Thyroid gland (tissue), 4 donors: ENCODE data around the gene TEKT3. TPM values are rescaled to one million over a fixed set of nuclear protein-coding genes. Genes with fewer than 3 reads are reported as not detected.

ENCODE experiments used
- DNase-seq, 2 donors: peaks; one replicate each; pipeline ENCODE4 v3.0.0-alpha.2; 2019
- H3K27ac ChIP-seq, 3 donors: fragments of 200-600 bp; sonication (generic); 1 replicate in 2 of 3; 2 replicates in 1 of 3; pipeline ENCODE4 v1.5.1; 2016 to 2019; ENCODE audit warnings: mild to moderate bottlenecking in 1 of 3, moderate library complexity in 1 of 3
- H3K27me3 ChIP-seq: fragments of 200-600 bp; sonication (generic); one replicate; pipeline ENCODE4 v1.5.1; 2019
- H3K36me3 ChIP-seq, 2 donors: fragments of 200-600 bp; sonication (generic); one replicate each; pipeline ENCODE4 v1.5.1; 2016 to 2019
- H3K4me1 ChIP-seq, 2 donors: fragments of 200-600 bp; sonication (generic); one replicate each; pipeline ENCODE4 v1.5.1; 2017 to 2019
- H3K4me3 ChIP-seq, 3 donors: fragments of 200-600 bp; sonication (generic); replicated peaks in 1 of 3; 1 replicate in 2 of 3; 2 replicates in 1 of 3; pipeline ENCODE4 v1.5.1; 2016; ENCODE audit warnings: mild to moderate bottlenecking in 1 of 3
- H3K9me3 ChIP-seq: fragments of 200-600 bp; sonication (generic); one replicate; pipeline ENCODE4 v1.5.1; 2017
- CTCF ChIP-seq, 6 experiments: fragments of 200-600 bp in 3 of 6; fragments of 450-650 bp in 3 of 6; sonication (generic) in 3 of 6; IDR thresholded peaks; one replicate each; pipeline ENCODE4 v1.5.1; 2016 to 2019; ENCODE audit warnings: antibody characterized with exemption in 6 of 6, mild to moderate bottlenecking in 2 of 6, inconsistent platforms in 1 of 6, moderate library complexity in 1 of 6
- POLR2A ChIP-seq, 2 donors: fragments of 450-650 bp; IDR thresholded peaks; one replicate each; pipeline ENCODE4 v1.6.1; 2017; ENCODE audit warnings: antibody characterized with exemption in 2 of 2, mild to moderate bottlenecking in 2 of 2, moderate library complexity in 1 of 2
- WGBS, 2 donors: methylation state at CpG; one replicate each; pipeline ENCODE4 v1.1.5; 2017; 5-methylcytosine and 5-hydroxymethylcytosine counted together
- intact Hi-C: fragments of 100-400 bp; cut with DNase I; formaldehyde crosslinking; loops from one replicate; pipeline ENCODE4 v1.15.1; 2023
- total RNA-seq, 4 donors: library from RNA; depleted of rRNA; stranded (reverse); fragments of >200 nt; gene quantifications; one replicate each; pipeline ENCODE4 v1.2.3, GENCODE V29; 2016

The TEKT3 gene
- total RNA-seq, 4 donors from 2014 or later = 1.1 to 2.3 (median 1.9) TPM; not detected in 1

GRCh38 chr17:15346066-15346595 lies 4.7 kb upstream of the TEKT3 start:
- Histone ChIP-seq H3K36me3 (no peaks in the 10 kb centered on the region), H3K4me1 (peaks cover 0 to 11% of the 10 kb centered on the region in 2 donors)
- 50 to 54% methylated on average over 13 of the region's 13 CpGs for WGBS, 2 donors

GRCh38 chr17:15343749-15344148 lies 2.4 kb upstream of the TEKT3 start:
- WGBS, 2 donors = 83 to 84% methylated on average over 4 of the region's 4 CpGs
- peaks cover 0 to 11% of the 10 kb centered on the region in 2 donors for H3K4me1 ChIP-seq
- no peaks in the 10 kb centered on the region for H3K27me3 ChIP-seq
- intact Hi-C loops = no loop called here
- no peak for DNase-seq
- H3K9me3 ChIP-seq = no peaks in the 10 kb centered on the region
- no peak overlapping the region for H3K27ac ChIP-seq
- no peak for TF ChIP-seq POLR2A (IDR thresholded peaks at IDR 0.05)
- TF ChIP-seq CTCF (IDR thresholded peaks at IDR 0.05) = no peak
- no peaks in the 10 kb centered on the region for H3K36me3 ChIP-seq
- no peak overlapping the region for H3K4me3 ChIP-seq

More at GRCh38 chr17:15346066-15346595, 4.7 kb upstream of the TEKT3 start:
- no peak overlapping the region for H3K4me3 ChIP-seq
- DNase-seq = peak in 1 of 2 donors; percentile 3
- no peaks in the 10 kb centered on the region for H3K27me3 ChIP-seq
- H3K27ac ChIP-seq = no peak overlapping the region
- TF ChIP-seq CTCF (IDR thresholded peaks at IDR 0.05) = no peak
- no peak for TF ChIP-seq POLR2A (IDR thresholded peaks at IDR 0.05)
- intact Hi-C loops = loop anchor here (5.0 kb wide), 1 partner anchor 79 kb away; the partner anchor contains the start of gene PMP22
- no peaks in the 10 kb centered on the region for H3K9me3 ChIP-seq

- H3K27ac ChIP-seq = no peak overlapping the region
- WGBS, 2 donors = 67 to 69% methylated on average over 7 of the region's 7 CpGs
- H3K4me3 ChIP-seq = no peak overlapping the region
- H3K36me3 ChIP-seq = no peaks in the 10 kb centered on the region
- intact Hi-C loops = no loop called here
- no peaks in the 10 kb centered on the region for H3K4me1 ChIP-seq
- no peaks in the 10 kb centered on the region for H3K27me3 ChIP-seq
- TF ChIP-seq CTCF (IDR thresholded peaks at IDR 0.05) (no peak), POLR2A (IDR thresholded peaks at IDR 0.05) (no peak)
- H3K9me3 ChIP-seq = no peaks in the 10 kb centered on the region
- DNase-seq = no peak
These were observed 1.1 kb upstream of the TEKT3 start for GRCh38 chr17:15342460-15342859.

GRCh38 chr17:15341966-15342365 lies 569 bp upstream of the TEKT3 start:
- H3K9me3 ChIP-seq = no peaks in the 10 kb centered on the region
- DNase-seq = no peak
- no peaks in the 10 kb centered on the region for H3K27me3 ChIP-seq
- peak overlapping the region in 1 of 3 donors; percentile 49 for H3K4me3 ChIP-seq
- WGBS, 2 donors = 87 to 91% methylated on average over 3 of the region's 3 CpGs
- TF ChIP-seq CTCF (IDR thresholded peaks at IDR 0.05) (no peak), POLR2A (IDR thresholded peaks at IDR 0.05) (no peak)
- H3K4me1 ChIP-seq = no peaks in the 10 kb centered on the region
- intact Hi-C loops = no loop called here
- no peaks in the 10 kb centered on the region for H3K36me3 ChIP-seq
- no peak overlapping the region for H3K27ac ChIP-seq

GRCh38 chr17:15340966-15341365 lies 431 bp downstream of the TEKT3 start:
- intact Hi-C loops = no loop called here
- H3K4me1 ChIP-seq = no peaks in the 10 kb centered on the region
- DNase-seq = peak; percentile 8 to 22
- H3K9me3 ChIP-seq = no peaks in the 10 kb centered on the region
- H3K4me3 ChIP-seq = peak overlapping the region; percentile 6 to 84 (median 49)
- no peak overlapping the region for H3K27ac ChIP-seq
- H3K27me3 ChIP-seq = no peaks in the 10 kb centered on the region
- H3K36me3 ChIP-seq = no peaks in the 10 kb centered on the region
- TF ChIP-seq POLR2A (IDR thresholded peaks at IDR 0.05) (no peak), CTCF (IDR thresholded peaks at IDR 0.05) (no peak)
- 7 to 8% methylated on average over 19 of the region's 19 CpGs for WGBS, 2 donors
